ENCODE results near the gene GRID2.

Gene GRID2

GRCh38 chr4:93501946-93502345 lies 1198.2 kb downstream of the GRID2 start:
- Mint-ChIP-seq H3K4me3 (no peak overlapping the region), H3K27me3 (no peaks in the 10 kb centered on the region), H3K27ac (no peak overlapping the region), H3K4me1 (no peaks in the 10 kb centered on the region), H3K9me3 (no peaks in the 10 kb centered on the region), H3K36me3 (no peaks in the 10 kb centered on the region)
- CTCF ChIA-PET, result no interaction called here
- no peak for DNase-seq

- H3K4me1 Mint-ChIP-seq, result no peaks in the 10 kb centered on the region
- DNase-seq, result no peak
- H3K27me3 Mint-ChIP-seq, result no peaks in the 10 kb centered on the region
- H3K27ac Mint-ChIP-seq, result no peak overlapping the region
- H3K9me3 Mint-ChIP-seq, result no peaks in the 10 kb centered on the region
- no peak overlapping the region for H3K4me3 Mint-ChIP-seq
- CTCF ChIA-PET, result no interaction called here
- no peaks in the 10 kb centered on the region for H3K36me3 Mint-ChIP-seq
Observed at GRCh38 chr4:93502991-93503390, 1199.2 kb downstream of the GRID2 start.

GRCh38 chr4:93513851-93514250 lies 1210.1 kb downstream of the GRID2 start:
- Mint-ChIP-seq H3K4me1 (no peaks in the 10 kb centered on the region), H3K36me3 (no peaks in the 10 kb centered on the region), H3K27me3 (no peaks in the 10 kb centered on the region), H3K4me3 (no peak overlapping the region), H3K9me3 (peaks cover 4% of the 10 kb centered on the region), H3K27ac (no peak overlapping the region)
- CTCF ChIA-PET, result no interaction called here
- no peak for DNase-seq

DNA sequence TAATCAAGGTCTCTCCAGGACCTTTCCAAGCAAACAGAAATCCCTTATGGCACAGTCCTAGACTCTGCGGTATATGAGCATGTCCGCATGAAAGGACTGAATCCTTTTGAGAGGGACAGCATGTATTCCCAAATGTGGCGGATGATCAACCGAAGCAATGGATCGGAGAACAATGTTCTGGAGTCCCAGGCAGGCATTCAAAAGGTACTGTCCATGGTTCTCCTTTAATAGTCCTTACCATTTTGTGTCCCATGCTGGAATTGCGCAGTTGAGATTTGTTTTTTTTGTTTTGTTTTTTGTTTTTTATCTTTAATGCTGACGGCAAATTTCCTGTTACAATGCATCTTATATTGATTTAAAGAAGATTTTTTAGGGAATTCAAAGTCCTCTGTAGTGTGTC lies 1211.4 kb downstream of the GRID2 start:
- CTCF ChIA-PET, result no interaction called here
- no peak overlapping the region for H3K4me3 Mint-ChIP-seq
- no peaks in the 10 kb centered on the region for H3K4me1 Mint-ChIP-seq
- DNase-seq, result no peak
- H3K27ac Mint-ChIP-seq, result no peak overlapping the region
- H3K36me3 Mint-ChIP-seq, result no peaks in the 10 kb centered on the region
- H3K27me3 Mint-ChIP-seq, result no peaks in the 10 kb centered on the region
- H3K9me3 Mint-ChIP-seq, result peaks cover 4% of the 10 kb centered on the region

DNA sequence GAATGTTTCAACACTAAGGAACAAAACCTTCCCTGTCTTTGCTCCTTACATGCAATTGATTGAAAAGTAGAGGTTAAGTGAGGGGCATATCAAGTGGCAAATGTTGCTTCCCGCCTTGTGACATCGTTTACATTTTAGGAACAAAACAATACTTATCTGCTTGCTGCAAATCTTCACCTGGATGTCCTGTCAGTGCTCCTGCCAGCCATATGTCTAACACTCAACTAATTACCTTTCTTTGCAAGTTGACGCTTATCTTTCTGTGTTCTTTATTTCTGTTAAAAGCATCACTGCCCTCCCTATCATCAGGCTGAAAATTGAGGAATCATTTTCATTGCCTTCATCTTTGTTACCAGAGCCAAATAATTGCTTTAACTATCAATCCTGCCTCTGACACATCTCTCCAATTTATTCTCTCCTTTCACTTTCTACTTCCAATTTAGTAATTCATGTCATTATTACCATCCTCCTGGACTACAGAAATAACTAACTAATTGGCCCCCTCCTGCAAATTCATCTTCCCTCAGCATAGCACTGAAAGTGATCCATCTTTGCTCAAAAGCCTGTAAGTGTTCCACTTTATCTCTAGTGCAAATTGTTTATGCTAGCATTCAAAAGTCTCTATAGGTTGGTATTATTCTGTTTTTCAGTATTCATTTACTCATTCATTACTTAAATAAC lies 1226.1 kb downstream of the GRID2 start:
- H3K4me3 Mint-ChIP-seq, result no peak overlapping the region
- no peaks in the 10 kb centered on the region for H3K27me3 Mint-ChIP-seq
- H3K9me3 Mint-ChIP-seq, result peaks cover 2% of the 10 kb centered on the region
- no peaks in the 10 kb centered on the region for H3K36me3 Mint-ChIP-seq
- CTCF ChIA-PET, result no interaction called here
- no peaks in the 10 kb centered on the region for H3K4me1 Mint-ChIP-seq
- H3K27ac Mint-ChIP-seq, result no peak overlapping the region
- DNase-seq, result no peak

DNA sequence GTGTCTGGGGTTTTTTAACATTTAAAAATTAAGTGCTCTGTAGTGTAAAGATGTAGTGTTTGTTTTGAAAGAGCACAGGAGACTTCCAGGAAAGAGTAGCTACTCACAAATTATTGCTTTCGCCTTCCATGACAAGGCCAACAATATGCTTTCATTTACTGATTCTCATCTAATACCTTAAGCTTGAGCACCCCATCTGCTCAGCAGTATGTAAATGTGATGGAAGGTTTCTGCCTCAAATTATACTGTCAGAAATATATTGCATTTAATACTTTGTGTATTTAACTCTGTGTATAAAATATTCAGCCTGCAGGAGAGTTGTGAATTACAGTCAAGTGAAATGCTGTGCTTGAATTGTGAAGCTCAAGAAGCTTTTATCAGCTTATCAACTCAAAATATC lies 1228.5 kb downstream of the GRID2 start:
- no peak for DNase-seq
- Mint-ChIP-seq H3K27ac (no peak overlapping the region), H3K36me3 (no peaks in the 10 kb centered on the region), H3K9me3 (no peaks in the 10 kb centered on the region), H3K4me1 (no peaks in the 10 kb centered on the region), H3K27me3 (no peaks in the 10 kb centered on the region), H3K4me3 (no peak overlapping the region)
- CTCF ChIA-PET, result no interaction called here

DNA sequence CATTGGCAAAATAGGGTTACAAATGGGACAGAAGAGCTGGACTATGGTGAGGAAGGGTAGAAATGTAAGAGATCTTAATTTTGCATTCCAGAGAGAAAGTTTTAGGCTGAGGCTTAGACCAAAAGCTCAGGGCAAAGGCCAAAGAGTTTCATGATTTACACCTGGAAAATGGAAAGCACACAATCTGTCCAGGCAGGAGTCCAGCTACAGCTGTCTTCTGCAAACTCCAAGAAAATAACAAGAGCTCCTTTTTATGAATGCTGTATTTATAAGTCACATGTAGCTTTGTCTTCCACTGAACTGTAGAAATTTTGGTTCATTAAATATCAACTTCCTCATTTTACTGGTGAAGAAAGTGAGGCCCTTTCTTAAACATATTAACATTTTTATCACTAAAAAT lies 1236.8 kb downstream of the GRID2 start:
- peaks cover 6% of the 10 kb centered on the region for H3K9me3 Mint-ChIP-seq
- H3K4me3 Mint-ChIP-seq, result no peak overlapping the region
- no peaks in the 10 kb centered on the region for H3K36me3 Mint-ChIP-seq
- H3K27me3 Mint-ChIP-seq, result no peaks in the 10 kb centered on the region
- H3K4me1 Mint-ChIP-seq, result no peaks in the 10 kb centered on the region
- DNase-seq, result no peak
- no peak overlapping the region for H3K27ac Mint-ChIP-seq
- CTCF ChIA-PET, result no interaction called here

GRCh38 chr4:93561842-93562241 lies 1258.1 kb downstream of the GRID2 start:
- Mint-ChIP-seq H3K9me3 (peaks cover 18% of the 10 kb centered on the region), H3K27me3 (no peaks in the 10 kb centered on the region), H3K27ac (no peak overlapping the region), H3K4me1 (no peaks in the 10 kb centered on the region), H3K4me3 (no peak overlapping the region), H3K36me3 (no peaks in the 10 kb centered on the region)
- DNase-seq, result no peak
- CTCF ChIA-PET, result no interaction called here

- CTCF ChIA-PET, result no interaction called here
- H3K27me3 Mint-ChIP-seq, result no peaks in the 10 kb centered on the region
- no peaks in the 10 kb centered on the region for H3K36me3 Mint-ChIP-seq
- no peaks in the 10 kb centered on the region for H3K4me1 Mint-ChIP-seq
- no peak overlapping the region for H3K4me3 Mint-ChIP-seq
- DNase-seq, result no peak
- H3K9me3 Mint-ChIP-seq, result peaks cover 5% of the 10 kb centered on the region
- no peak overlapping the region for H3K27ac Mint-ChIP-seq
Observed at GRCh38 chr4:93568758-93569157, 1265.0 kb downstream of the GRID2 start.

GRCh38 chr4:93573285-93573684 lies 1269.5 kb downstream of the GRID2 start:
- Mint-ChIP-seq H3K27me3 (no peaks in the 10 kb centered on the region), H3K9me3 (peaks cover 5% of the 10 kb centered on the region), H3K36me3 (no peaks in the 10 kb centered on the region), H3K4me3 (no peak overlapping the region), H3K27ac (no peak overlapping the region), H3K4me1 (no peaks in the 10 kb centered on the region)
- DNase-seq, result no peak
- CTCF ChIA-PET, result no interaction called here

- Mint-ChIP-seq H3K4me3 (no peak overlapping the region), H3K9me3 (peaks cover 5% of the 10 kb centered on the region), H3K36me3 (no peaks in the 10 kb centered on the region), H3K27me3 (no peaks in the 10 kb centered on the region), H3K27ac (no peak overlapping the region), H3K4me1 (no peaks in the 10 kb centered on the region)
- no peak for DNase-seq
- CTCF ChIA-PET, result no interaction called here
Observed at GRCh38 chr4:93578942-93579341, 1275.2 kb downstream of the GRID2 start.

DNA sequence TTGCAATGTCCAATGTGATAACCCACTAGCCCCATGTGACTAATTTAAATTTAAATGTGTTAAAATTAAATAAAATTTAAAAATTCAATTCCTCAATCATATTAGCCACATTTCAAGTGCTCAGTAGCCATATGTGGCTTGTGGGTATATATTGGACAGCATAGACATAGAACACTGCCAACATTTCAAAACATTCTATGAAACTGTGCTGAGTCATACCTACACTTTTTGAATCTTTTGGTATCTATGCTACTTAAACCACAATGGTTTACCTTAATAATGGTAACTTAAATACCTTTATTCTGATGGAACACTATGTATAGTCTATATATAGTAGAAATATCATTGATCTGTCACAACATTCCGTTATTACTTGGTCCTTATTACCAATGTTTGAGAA lies 1301.4 kb downstream of the GRID2 start:
- no peak for DNase-seq
- CTCF ChIA-PET, result no interaction called here
- no peaks in the 10 kb centered on the region for H3K4me1 Mint-ChIP-seq
- peaks cover 3% of the 10 kb centered on the region for H3K9me3 Mint-ChIP-seq
- no peaks in the 10 kb centered on the region for H3K36me3 Mint-ChIP-seq
- H3K4me3 Mint-ChIP-seq, result no peak overlapping the region
- H3K27me3 Mint-ChIP-seq, result no peaks in the 10 kb centered on the region
- no peak overlapping the region for H3K27ac Mint-ChIP-seq

DNA sequence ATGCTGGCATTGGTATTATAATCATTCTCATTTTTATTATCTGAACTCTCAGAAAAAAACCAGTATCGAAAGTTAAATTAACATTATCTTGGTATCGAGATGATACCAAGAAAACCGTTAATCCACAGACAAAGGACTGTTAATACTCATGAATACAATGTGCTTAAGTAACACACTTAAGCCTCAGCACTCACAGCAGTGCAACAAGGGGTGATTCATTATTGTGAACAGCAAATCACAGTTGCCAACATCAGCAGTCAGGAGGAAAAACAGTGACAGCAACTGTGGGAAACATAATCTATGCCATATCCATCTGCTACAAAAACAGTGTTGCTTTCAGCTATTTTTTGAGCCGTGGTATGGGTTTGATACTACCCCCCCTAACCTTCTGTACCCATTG lies 1313.8 kb downstream of the GRID2 start:
- Mint-ChIP-seq H3K27ac (no peak overlapping the region), H3K9me3 (no peaks in the 10 kb centered on the region), H3K4me3 (no peak overlapping the region), H3K27me3 (no peaks in the 10 kb centered on the region), H3K4me1 (no peaks in the 10 kb centered on the region), H3K36me3 (no peaks in the 10 kb centered on the region)
- no peak for DNase-seq
- CTCF ChIA-PET, result no interaction called here

- H3K27me3 Mint-ChIP-seq, result no peaks in the 10 kb centered on the region
- H3K9me3 Mint-ChIP-seq, result peaks cover 4% of the 10 kb centered on the region
- no peaks in the 10 kb centered on the region for H3K4me1 Mint-ChIP-seq
- H3K4me3 Mint-ChIP-seq, result no peak overlapping the region
- no peak overlapping the region for H3K27ac Mint-ChIP-seq
- CTCF ChIA-PET, result no interaction called here
- no peaks in the 10 kb centered on the region for H3K36me3 Mint-ChIP-seq
- DNase-seq, result no peak
Observed at GRCh38 chr4:93633721-93634120, 1330.0 kb downstream of the GRID2 start.

DNA sequence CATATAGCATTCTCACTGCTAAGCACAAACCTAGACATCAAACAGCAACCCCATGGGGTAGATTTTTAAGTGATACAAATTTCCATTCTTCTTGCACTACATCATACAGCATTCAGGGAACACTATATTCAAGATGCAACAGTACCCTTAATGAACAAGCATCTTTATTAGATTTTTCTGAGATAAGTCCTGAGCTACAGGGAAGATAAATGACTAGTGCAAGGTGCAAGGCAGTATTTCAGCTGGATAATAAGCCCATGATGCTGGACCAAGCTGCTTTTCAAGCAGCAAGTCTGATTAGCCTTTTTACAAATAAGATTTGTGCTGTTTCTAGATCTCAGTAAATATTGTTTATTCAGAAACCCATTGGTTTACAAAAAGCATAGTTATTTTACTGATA lies 1332.2 kb downstream of the GRID2 start:
- peaks cover 4% of the 10 kb centered on the region for H3K9me3 Mint-ChIP-seq
- no peaks in the 10 kb centered on the region for H3K27me3 Mint-ChIP-seq
- CTCF ChIA-PET, result no interaction called here

DNA sequence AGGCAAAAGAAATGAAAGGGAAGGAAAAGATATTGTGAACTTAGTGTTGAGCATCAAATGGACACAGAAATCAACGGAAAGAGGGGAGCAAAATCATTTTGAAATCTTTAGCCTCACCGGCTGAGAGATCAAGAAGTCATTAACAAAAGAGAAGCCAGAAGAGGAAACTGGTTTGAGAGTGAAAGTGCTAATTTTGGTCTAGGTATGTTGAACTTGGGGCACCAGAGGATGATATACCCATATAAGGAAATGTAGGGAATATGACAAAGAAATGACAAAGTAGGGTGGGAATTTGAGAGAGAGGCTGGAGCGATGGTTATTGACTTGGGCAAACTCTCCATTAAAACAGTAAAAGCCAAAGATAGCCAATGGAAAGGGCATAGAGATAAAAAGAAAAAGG lies 1341.4 kb downstream of the GRID2 start:
- no peak for DNase-seq
- Mint-ChIP-seq H3K27me3 (no peaks in the 10 kb centered on the region), H3K27ac (no peak overlapping the region), H3K4me1 (no peaks in the 10 kb centered on the region), H3K36me3 (no peaks in the 10 kb centered on the region), H3K4me3 (no peak overlapping the region), H3K9me3 (peaks cover 3% of the 10 kb centered on the region)
- CTCF ChIA-PET, result no interaction called here

More for the DNA sequence above, 1332.2 kb downstream of the GRID2 start:
- no peak overlapping the region for H3K27ac Mint-ChIP-seq
- DNase-seq, result no peak
- no peaks in the 10 kb centered on the region for H3K36me3 Mint-ChIP-seq
- no peak overlapping the region for H3K4me3 Mint-ChIP-seq
- no peaks in the 10 kb centered on the region for H3K4me1 Mint-ChIP-seq
